ENCODE results near the gene MYO16.

The MYO16 gene

DNA sequence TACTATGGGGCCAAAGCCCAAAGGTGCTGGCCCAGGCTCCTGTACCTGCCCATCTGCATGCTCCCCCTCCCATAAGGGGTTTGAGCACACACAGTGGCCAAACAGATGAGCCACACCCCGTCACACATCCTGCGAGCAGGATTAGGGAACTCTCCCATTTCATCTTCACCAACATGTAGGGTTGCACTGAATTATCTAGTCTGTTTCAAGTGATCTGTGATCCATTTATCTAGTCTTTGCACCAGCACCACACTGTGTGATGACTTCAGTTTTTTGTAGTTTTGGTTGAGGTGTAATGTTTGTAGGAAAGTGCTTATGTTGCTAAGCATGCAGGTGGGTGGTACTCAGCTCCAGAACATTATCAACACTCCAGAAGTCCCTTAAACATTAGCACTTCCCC, 249.3 kb downstream of the MYO16 start:
- TF ChIP-seq, protein P1, sequence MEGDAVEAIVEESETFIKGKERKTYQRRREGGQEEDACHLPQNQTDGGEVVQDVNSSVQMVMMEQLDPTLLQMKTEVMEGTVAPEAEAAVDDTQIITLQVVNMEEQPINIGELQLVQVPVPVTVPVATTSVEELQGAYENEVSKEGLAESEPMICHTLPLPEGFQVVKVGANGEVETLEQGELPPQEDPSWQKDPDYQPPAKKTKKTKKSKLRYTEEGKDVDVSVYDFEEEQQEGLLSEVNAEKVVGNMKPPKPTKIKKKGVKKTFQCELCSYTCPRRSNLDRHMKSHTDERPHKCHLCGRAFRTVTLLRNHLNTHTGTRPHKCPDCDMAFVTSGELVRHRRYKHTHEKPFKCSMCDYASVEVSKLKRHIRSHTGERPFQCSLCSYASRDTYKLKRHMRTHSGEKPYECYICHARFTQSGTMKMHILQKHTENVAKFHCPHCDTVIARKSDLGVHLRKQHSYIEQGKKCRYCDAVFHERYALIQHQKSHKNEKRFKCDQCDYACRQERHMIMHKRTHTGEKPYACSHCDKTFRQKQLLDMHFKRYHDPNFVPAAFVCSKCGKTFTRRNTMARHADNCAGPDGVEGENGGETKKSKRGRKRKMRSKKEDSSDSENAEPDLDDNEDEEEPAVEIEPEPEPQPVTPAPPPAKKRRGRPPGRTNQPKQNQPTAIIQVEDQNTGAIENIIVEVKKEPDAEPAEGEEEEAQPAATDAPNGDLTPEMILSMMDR (conservative IDR thresholded peaks at IDR 0.05; ENCODE audit: low read length): no peak
- no peak for TF ChIP-seq EZH2phosphoT487 (IDR thresholded peaks at IDR 0.05; ENCODE audit: borderline replicate concordance)
- Histone ChIP-seq H3K79me2 (ENCODE audit: insufficient read depth, low read length) (no peaks in the 10 kb centered on the region), H3K4me1 (ENCODE audit: insufficient read depth, low read length, poor library complexity, severe bottlenecking) (no peaks in the 10 kb centered on the region), H3K9me3 (ENCODE audit: insufficient read depth, low read depth, low read length) (no peaks in the 10 kb centered on the region), H3K9me2 (replicated peaks; ENCODE audit: low read depth, low read length) (no peaks in the 10 kb centered on the region), H3K9ac (ENCODE audit: low read depth, low read length, poor library complexity, severe bottlenecking) (no peak overlapping the region), H3K4me2 (ENCODE audit: low read depth, low read length, poor library complexity, severe bottlenecking) (no peak overlapping the region), H4K20me1 (ENCODE audit: insufficient read depth, low read length, poor library complexity, severe bottlenecking) (no peaks in the 10 kb centered on the region), H3K36me3 (ENCODE audit: insufficient read depth, low read length) (no peaks in the 10 kb centered on the region), H2AFZ (ENCODE audit: low read length) (no peak overlapping the region), H3F3A (ENCODE audit: low read depth) (no peaks in the 10 kb centered on the region), H3K4me3 (ENCODE audit: low read length, poor library complexity, severe bottlenecking) (no peak overlapping the region), H3K27me3 (ENCODE audit: insufficient read depth, low read length, poor library complexity, severe bottlenecking) (no peaks in the 10 kb centered on the region)

DNA sequence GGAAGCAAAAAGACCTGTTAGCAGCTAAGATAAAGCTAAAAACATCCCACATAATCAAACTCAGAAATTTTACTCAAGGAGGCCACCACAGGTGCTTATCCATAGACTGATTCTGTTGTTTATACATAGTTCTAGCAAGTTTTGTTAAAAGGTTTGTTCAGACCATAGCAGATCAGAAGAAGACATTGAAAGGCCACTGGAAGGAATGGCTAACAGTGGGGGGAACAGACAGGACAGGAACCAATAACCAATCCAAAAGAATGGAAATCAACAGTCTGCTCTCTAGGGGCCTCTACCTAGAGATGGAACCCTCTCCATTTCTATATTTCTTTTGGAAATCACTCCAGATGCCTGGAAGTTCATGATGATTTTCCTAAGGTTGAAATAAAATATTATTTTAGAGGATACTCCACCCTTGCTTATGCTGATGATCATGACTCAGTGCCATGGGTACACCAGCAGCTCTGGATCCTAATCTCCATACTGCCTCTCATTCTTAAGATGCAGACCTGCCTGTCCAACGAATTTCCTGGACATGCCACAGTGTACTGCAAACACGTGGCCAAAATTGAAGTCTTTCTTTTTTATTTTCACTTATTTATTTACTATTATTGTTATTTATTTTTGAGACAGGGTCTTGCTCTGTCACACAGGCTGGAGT, 260.0 kb downstream of the MYO16 start:
- H3K4me3 ChIP-seq (ENCODE audit: low read length, poor library complexity, severe bottlenecking): no peak overlapping the region

DNA sequence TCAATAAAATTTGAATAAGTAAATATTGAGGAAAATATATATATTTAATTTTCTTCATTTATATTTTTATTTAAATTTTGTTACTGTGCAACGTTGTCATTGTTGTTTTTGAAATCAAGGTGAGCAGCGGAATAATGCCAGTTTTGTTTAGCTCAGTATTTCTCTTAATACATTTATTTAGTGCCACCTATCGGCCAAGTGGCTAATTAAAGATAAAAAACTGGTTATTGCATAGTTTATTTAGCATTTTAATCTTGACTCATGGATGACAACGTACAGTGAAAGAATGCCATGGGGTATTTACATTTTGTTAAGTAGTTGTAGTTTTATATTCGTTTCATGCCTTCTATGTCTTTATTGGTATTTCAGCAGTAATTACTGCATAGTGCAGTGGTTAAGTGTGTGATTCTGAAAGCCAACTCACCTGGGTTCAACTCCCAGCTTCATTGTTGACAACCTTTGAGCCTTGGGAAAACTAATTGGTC, 265.9 kb downstream of the MYO16 start:
- Histone ChIP-seq H3K79me2 (ENCODE audit: insufficient read depth, low read length) (no peaks in the 10 kb centered on the region), H3K27me3 (ENCODE audit: insufficient read depth, low read length, poor library complexity, severe bottlenecking) (no peaks in the 10 kb centered on the region), H3K9me3 (ENCODE audit: insufficient read depth, low read depth, low read length) (no peaks in the 10 kb centered on the region), H3K36me3 (ENCODE audit: insufficient read depth, low read length) (no peaks in the 10 kb centered on the region), H3K4me2 (ENCODE audit: low read depth, low read length, poor library complexity, severe bottlenecking) (no peak overlapping the region), H3K9me2 (replicated peaks; ENCODE audit: low read depth, low read length) (no peaks in the 10 kb centered on the region), H3K4me3 (ENCODE audit: low read length, poor library complexity, severe bottlenecking) (no peak overlapping the region), H4K20me1 (ENCODE audit: insufficient read depth, low read length, poor library complexity, severe bottlenecking) (no peaks in the 10 kb centered on the region), H2AFZ (ENCODE audit: low read length) (no peak overlapping the region), H3K4me1 (ENCODE audit: insufficient read depth, low read length, poor library complexity, severe bottlenecking) (no peaks in the 10 kb centered on the region), H3F3A (ENCODE audit: low read depth) (no peaks in the 10 kb centered on the region), H3K9ac (ENCODE audit: low read depth, low read length, poor library complexity, severe bottlenecking) (no peak overlapping the region)
- TF ChIP-seq, protein P1 (conservative IDR thresholded peaks at IDR 0.05; ENCODE audit: low read length): peak; percentile 66
- no peak for TF ChIP-seq EZH2phosphoT487 (IDR thresholded peaks at IDR 0.05; ENCODE audit: borderline replicate concordance)

More for the DNA sequence above, 260.0 kb downstream of the MYO16 start:
- Histone ChIP-seq H3F3A (ENCODE audit: low read depth) (no peaks in the 10 kb centered on the region), H3K79me2 (ENCODE audit: insufficient read depth, low read length) (no peaks in the 10 kb centered on the region), H3K36me3 (ENCODE audit: insufficient read depth, low read length) (no peaks in the 10 kb centered on the region), H3K9me2 (replicated peaks; ENCODE audit: low read depth, low read length) (no peaks in the 10 kb centered on the region), H3K9me3 (ENCODE audit: insufficient read depth, low read depth, low read length) (no peaks in the 10 kb centered on the region), H3K27me3 (ENCODE audit: insufficient read depth, low read length, poor library complexity, severe bottlenecking) (no peaks in the 10 kb centered on the region), H3K4me1 (ENCODE audit: insufficient read depth, low read length, poor library complexity, severe bottlenecking) (no peaks in the 10 kb centered on the region), H3K4me2 (ENCODE audit: low read depth, low read length, poor library complexity, severe bottlenecking) (no peak overlapping the region), H2AFZ (ENCODE audit: low read length) (no peak overlapping the region), H4K20me1 (ENCODE audit: insufficient read depth, low read length, poor library complexity, severe bottlenecking) (no peaks in the 10 kb centered on the region), H3K9ac (ENCODE audit: low read depth, low read length, poor library complexity, severe bottlenecking) (no peak overlapping the region)
- TF ChIP-seq, protein P1 (conservative IDR thresholded peaks at IDR 0.05; ENCODE audit: low read length): no peak
- no peak for TF ChIP-seq EZH2phosphoT487 (IDR thresholded peaks at IDR 0.05; ENCODE audit: borderline replicate concordance)
